Tibial nerve (tissue), 4 donors: ENCODE data around the gene XIAP.

Experiments used
- EP300 ChIP-seq, 2 donors: sonication (generic); formaldehyde crosslinking; IDR thresholded peaks; one replicate each; pipeline ENCODE4 v1.6.1; 2017; ENCODE audit warnings: antibody characterized with exemption in 2 of 2, mild to moderate bottlenecking in 1 of 2
- POLR2A ChIP-seq, 2 donors: fragments of 450-650 bp; IDR thresholded peaks; one replicate each; pipeline ENCODE4 v1.6.1; 2017; ENCODE audit warnings: antibody characterized with exemption in 2 of 2, mild to moderate bottlenecking in 2 of 2, moderate library complexity in 2 of 2
- TF ChIP-seq, protein P1 (sequence below), 5 experiments: fragments of 200-600 bp in 3 of 5; fragments of 450-650 bp in 2 of 5; sonication (generic) in 3 of 5; IDR thresholded peaks; one replicate each; pipeline ENCODE4 v1.5.1; 2016 to 2019; ENCODE audit warnings: antibody characterized with exemption in 5 of 5, mild to moderate bottlenecking in 3 of 5, moderate library complexity in 2 of 5

DNA sequence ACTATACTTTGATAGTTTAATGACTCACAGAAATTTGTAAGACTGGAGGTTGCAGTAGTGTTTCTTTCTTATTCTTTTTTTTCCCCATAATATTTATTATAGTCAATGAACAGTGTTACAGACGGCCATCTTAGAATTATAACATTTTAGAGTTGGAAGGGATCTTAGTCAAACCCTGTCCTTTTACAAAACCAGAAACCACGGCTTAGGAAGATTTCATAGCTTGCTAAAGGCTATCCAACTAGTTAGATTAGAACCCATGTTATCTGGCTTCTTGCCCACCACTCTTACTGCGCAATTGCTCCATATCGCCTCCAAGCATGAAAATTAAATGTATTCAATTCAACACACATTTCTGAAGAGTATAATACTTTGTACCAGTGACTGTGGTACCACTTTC lies 1.1 kb downstream of the XIAP start:
- TF ChIP-seq, protein P1, sequence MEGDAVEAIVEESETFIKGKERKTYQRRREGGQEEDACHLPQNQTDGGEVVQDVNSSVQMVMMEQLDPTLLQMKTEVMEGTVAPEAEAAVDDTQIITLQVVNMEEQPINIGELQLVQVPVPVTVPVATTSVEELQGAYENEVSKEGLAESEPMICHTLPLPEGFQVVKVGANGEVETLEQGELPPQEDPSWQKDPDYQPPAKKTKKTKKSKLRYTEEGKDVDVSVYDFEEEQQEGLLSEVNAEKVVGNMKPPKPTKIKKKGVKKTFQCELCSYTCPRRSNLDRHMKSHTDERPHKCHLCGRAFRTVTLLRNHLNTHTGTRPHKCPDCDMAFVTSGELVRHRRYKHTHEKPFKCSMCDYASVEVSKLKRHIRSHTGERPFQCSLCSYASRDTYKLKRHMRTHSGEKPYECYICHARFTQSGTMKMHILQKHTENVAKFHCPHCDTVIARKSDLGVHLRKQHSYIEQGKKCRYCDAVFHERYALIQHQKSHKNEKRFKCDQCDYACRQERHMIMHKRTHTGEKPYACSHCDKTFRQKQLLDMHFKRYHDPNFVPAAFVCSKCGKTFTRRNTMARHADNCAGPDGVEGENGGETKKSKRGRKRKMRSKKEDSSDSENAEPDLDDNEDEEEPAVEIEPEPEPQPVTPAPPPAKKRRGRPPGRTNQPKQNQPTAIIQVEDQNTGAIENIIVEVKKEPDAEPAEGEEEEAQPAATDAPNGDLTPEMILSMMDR (IDR thresholded peaks at IDR 0.05) = no peak
- no peak for TF ChIP-seq POLR2A (IDR thresholded peaks at IDR 0.05)
- TF ChIP-seq EP300 (IDR thresholded peaks at IDR 0.05) = no peak
